ENCODE data around the gene NBEAL1. TPM values are rescaled to one million over a fixed set of nuclear protein-coding genes. Genes with fewer than 3 reads are reported as not detected.
"Not testable (repeated sequence)": the region's sequence is repeated elsewhere in the genome, so short reads cannot be mapped to it uniquely, and the experiment has no call there.

The NBEAL1 gene
- total and polyA plus RNA-seq, 8 donors, result 4.2 to 158 (median 70.3) TPM

GRCh38 chr2:202982779-202983491, 31.7 kb upstream of the NBEAL1 start:
- H3K36me3 ChIP-seq, result peaks cover 0 to 48% (median 36%) of the 10 kb centered on the region in 4 donors
- 82 to 89% (median 84%) methylated on average over 3 of the region's 3 CpGs for WGBS, 5 donors
- H3K9me3 ChIP-seq, result no peaks in the 10 kb centered on the region
- no peaks in the 10 kb centered on the region for H3K27me3 ChIP-seq
- TF ChIP-seq EP300 (IDR thresholded peaks at IDR 0.05) (no peak), POLR2AphosphoS5 (IDR thresholded peaks at IDR 0.05) (no peak), CTCF (IDR thresholded peaks at IDR 0.05) (no peak), POLR2A (IDR thresholded peaks at IDR 0.05) (no peak)
- no peak for DNase-seq
- no peaks in the 10 kb centered on the region for H3K4me1 ChIP-seq
- intact Hi-C loops (cut with DNase I; ENCODE audit: low total_unique reads), result no loop called here
- no peak overlapping the region for H3K27ac ChIP-seq
- no peak overlapping the region for H3K4me3 ChIP-seq

GRCh38 chr2:202989749-202990148, 24.9 kb upstream of the NBEAL1 start:
- Histone ChIP-seq H3K36me3 (peaks cover 0 to 2% (median under 1%) of the 10 kb centered on the region in 4 donors), H3K27me3 (no peaks in the 10 kb centered on the region), H3K4me1 (no peaks in the 10 kb centered on the region), H3K9me3 (no peaks in the 10 kb centered on the region), H3K4me3 (no peak overlapping the region), H3K27ac (no peak overlapping the region)
- TF ChIP-seq EP300 (IDR thresholded peaks at IDR 0.05), result no peak
- no peak for TF ChIP-seq POLR2AphosphoS5 (IDR thresholded peaks at IDR 0.05)
- no peak for DNase-seq
- WGBS, 5 donors, result 92 to 100% (median 94%) methylated on average over 1 of the region's 1 CpG
- intact Hi-C loops (cut with DNase I; ENCODE audit: low total_unique reads), result no loop called here

- H3K27ac ChIP-seq, result no peak overlapping the region
- no peak for TF ChIP-seq POLR2AphosphoS5 (IDR thresholded peaks at IDR 0.05)
- no peak for TF ChIP-seq POLR2A (IDR thresholded peaks at IDR 0.05)
- no peak for TF ChIP-seq CTCF (IDR thresholded peaks at IDR 0.05)
- TF ChIP-seq EP300 (IDR thresholded peaks at IDR 0.05), result no peak
- no peaks in the 10 kb centered on the region for H3K27me3 ChIP-seq
- H3K4me1 ChIP-seq, result no peaks in the 10 kb centered on the region
- no peak overlapping the region for H3K4me3 ChIP-seq
- DNase-seq, result no peak
- no peaks in the 10 kb centered on the region for H3K36me3 ChIP-seq
- WGBS, 5 donors, result 77 to 90% (median 86%) methylated on average over 3 of the region's 3 CpGs
- no peaks in the 10 kb centered on the region for H3K9me3 ChIP-seq
- intact Hi-C loops (cut with DNase I; ENCODE audit: low total_unique reads), result no loop called here
Measured at GRCh38 chr2:202990501-202990900, 24.2 kb upstream of the NBEAL1 start.

GRCh38 chr2:202997113-202997512, 17.6 kb upstream of the NBEAL1 start:
- H3K9me3 ChIP-seq; H3K4me1 ChIP-seq; H3K4me3 ChIP-seq; H3K27me3 ChIP-seq; H3K27ac ChIP-seq; DNase-seq; intact Hi-C loops (cut with DNase I; ENCODE audit: low total_unique reads); H3K36me3 ChIP-seq: not testable (repeated sequence)
- 46 to 65% (median 54%) methylated on average over 3 of the region's 3 CpGs for WGBS, 5 donors

- Histone ChIP-seq H3K36me3 (no peaks in the 10 kb centered on the region), H3K4me1 (no peaks in the 10 kb centered on the region), H3K27me3 (no peaks in the 10 kb centered on the region), H3K4me3 (no peak overlapping the region), H3K27ac (no peak overlapping the region), H3K9me3 (no peaks in the 10 kb centered on the region)
- peak in 1 of 3 donors; percentile 8 for TF ChIP-seq POLR2AphosphoS5 (IDR thresholded peaks at IDR 0.05)
- TF ChIP-seq POLR2A (IDR thresholded peaks at IDR 0.05), result no peak
- WGBS, 5 donors, result 66 to 88% (median 74%) methylated on average over 3 of the region's 3 CpGs
- intact Hi-C loops (cut with DNase I; ENCODE audit: low total_unique reads), result no loop called here
- DNase-seq, result peak in 1 of 2 donors; percentile 57
Measured at GRCh38 chr2:203002054-203002821, 12.4 kb upstream of the NBEAL1 start.
